HEK293 (cell line): Measurements from ENCODE around the gene GTF3C5.

Experiments used
- ZNF114 ChIP-seq: fragments of 450-650 bp; formaldehyde crosslinking; IDR thresholded peaks from 2 replicates; pipeline ENCODE4 v1.5.0; 2017; ENCODE audit warnings: missing biosample characterization, missing genetic modification characterization
- TF ChIP-seq, protein P1 (sequence below): fragments of 450-650 bp; formaldehyde crosslinking; IDR thresholded peaks from 2 replicates; pipeline ENCODE4 v1.5.1; 2016; ENCODE audit warnings: missing biosample characterization, missing genetic modification characterization

DNA sequence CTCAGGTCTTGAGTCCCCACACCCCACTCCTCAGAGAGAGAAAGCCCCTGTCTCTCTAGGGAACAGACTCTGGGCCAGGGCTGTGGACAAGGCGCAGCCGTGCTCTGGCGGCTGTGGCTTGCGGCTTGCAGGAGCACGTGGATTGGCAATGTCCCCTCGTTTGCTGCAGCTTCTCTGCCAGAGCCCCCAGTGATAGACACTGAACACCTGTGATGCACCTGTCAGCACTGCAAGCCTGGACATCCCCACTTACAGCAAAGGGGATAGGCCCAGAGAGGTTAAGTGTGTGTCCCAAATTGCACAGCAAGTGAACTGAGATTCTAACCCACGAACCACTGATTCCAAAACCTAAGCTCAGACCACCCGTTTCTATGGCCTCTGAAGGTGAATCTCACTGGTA is 45.3 kb upstream of the GTF3C5 start:
- no peak for TF ChIP-seq ZNF114 (tag by site-specific recombination)
- TF ChIP-seq, protein P1, sequence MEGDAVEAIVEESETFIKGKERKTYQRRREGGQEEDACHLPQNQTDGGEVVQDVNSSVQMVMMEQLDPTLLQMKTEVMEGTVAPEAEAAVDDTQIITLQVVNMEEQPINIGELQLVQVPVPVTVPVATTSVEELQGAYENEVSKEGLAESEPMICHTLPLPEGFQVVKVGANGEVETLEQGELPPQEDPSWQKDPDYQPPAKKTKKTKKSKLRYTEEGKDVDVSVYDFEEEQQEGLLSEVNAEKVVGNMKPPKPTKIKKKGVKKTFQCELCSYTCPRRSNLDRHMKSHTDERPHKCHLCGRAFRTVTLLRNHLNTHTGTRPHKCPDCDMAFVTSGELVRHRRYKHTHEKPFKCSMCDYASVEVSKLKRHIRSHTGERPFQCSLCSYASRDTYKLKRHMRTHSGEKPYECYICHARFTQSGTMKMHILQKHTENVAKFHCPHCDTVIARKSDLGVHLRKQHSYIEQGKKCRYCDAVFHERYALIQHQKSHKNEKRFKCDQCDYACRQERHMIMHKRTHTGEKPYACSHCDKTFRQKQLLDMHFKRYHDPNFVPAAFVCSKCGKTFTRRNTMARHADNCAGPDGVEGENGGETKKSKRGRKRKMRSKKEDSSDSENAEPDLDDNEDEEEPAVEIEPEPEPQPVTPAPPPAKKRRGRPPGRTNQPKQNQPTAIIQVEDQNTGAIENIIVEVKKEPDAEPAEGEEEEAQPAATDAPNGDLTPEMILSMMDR (tag by site-specific recombination), result no peak
